Measurements from ENCODE around the gene FOXC1. TPM values are rescaled to one million over a fixed set of nuclear protein-coding genes. Genes with fewer than 3 reads are reported as not detected.

The FOXC1 gene
- total RNA-seq, 4 donors from 2014 or later, result 7.1 to 39.2 (median 27.5) TPM

DNA sequence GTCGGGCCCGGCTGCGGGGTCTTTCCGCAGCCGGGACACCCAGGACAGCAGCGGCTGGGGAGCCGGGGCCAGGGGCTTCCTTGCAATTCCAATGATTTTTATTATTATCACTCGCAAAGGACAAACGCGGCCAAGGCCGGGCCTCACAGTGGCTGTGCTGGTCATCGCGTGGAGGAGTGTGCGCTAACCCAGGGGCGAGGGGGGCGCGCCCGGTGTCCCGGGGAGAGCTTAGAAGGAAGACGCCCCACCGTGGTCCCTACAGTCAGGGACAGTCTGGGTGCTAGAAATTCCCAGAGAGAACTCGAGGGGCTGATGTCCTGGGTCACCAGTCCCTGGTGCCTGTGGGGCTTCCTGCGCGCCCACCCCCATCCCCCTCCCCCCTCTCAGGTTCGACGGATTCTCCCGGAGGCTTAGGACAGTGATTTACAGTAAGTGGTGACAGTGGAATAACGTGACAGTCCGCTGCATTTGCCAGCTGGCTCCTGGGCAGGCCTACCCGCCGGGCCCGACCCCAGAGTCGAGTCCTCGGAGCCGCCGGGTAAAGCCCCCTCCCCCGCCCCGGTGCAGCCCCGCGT is 9.5 kb downstream of the FOXC1 start:
- WGBS, 2 donors, result 40 to 52% methylated on average over 39 to 40 of the region's 40 CpGs
- no peak for TF ChIP-seq POLR2A (IDR thresholded peaks at IDR 0.05)
- TF ChIP-seq CTCF (IDR thresholded peaks at IDR 0.05), result no peak
- no peak overlapping the region for H3K4me3 ChIP-seq (ENCODE audit: low read depth, poor library complexity, severe bottlenecking)
- no peak for DNase-seq (ENCODE audit: low spot score in 2 of 2)
- intact Hi-C loops (cut with DNase I; ENCODE audit: low total_unique reads), result no loop called here

GRCh38 chr6:1619673-1620503 is 10.2 kb downstream of the FOXC1 start:
- TF ChIP-seq CTCF (IDR thresholded peaks at IDR 0.05) (no peak), POLR2A (IDR thresholded peaks at IDR 0.05) (no peak)
- H3K4me3 ChIP-seq (ENCODE audit: low read depth, poor library complexity, severe bottlenecking), result no peak overlapping the region
- no peak for DNase-seq (ENCODE audit: low spot score in 2 of 2)
- 10 to 16% methylated on average over 51 to 74 of the region's 83 CpGs for WGBS, 2 donors
- intact Hi-C loops (cut with DNase I; ENCODE audit: low total_unique reads), result no loop called here

GRCh38 chr6:1620504-1621069 is 10.9 kb downstream of the FOXC1 start:
- intact Hi-C loops (cut with DNase I; ENCODE audit: low total_unique reads), result no loop called here
- DNase-seq (ENCODE audit: low spot score in 2 of 2), result no peak
- 75 to 89% methylated on average over 16 to 46 of the region's 50 CpGs for WGBS, 2 donors
- H3K4me3 ChIP-seq (ENCODE audit: low read depth, poor library complexity, severe bottlenecking), result no peak overlapping the region
- TF ChIP-seq POLR2A (IDR thresholded peaks at IDR 0.05), result no peak
- TF ChIP-seq CTCF (IDR thresholded peaks at IDR 0.05), result no peak

- H3K4me3 ChIP-seq (ENCODE audit: low read depth, poor library complexity, severe bottlenecking), result no peak overlapping the region
- TF ChIP-seq CTCF (IDR thresholded peaks at IDR 0.05) (no peak), POLR2A (IDR thresholded peaks at IDR 0.05) (no peak)
- intact Hi-C loops (cut with DNase I; ENCODE audit: low total_unique reads), result no loop called here
- no peak for DNase-seq (ENCODE audit: low spot score in 2 of 2)
- WGBS, 2 donors, result 95 to 96% methylated on average over 30 of the region's 30 CpGs
Observed at GRCh38 chr6:1621070-1621701, 11.5 kb downstream of the FOXC1 start.

DNA sequence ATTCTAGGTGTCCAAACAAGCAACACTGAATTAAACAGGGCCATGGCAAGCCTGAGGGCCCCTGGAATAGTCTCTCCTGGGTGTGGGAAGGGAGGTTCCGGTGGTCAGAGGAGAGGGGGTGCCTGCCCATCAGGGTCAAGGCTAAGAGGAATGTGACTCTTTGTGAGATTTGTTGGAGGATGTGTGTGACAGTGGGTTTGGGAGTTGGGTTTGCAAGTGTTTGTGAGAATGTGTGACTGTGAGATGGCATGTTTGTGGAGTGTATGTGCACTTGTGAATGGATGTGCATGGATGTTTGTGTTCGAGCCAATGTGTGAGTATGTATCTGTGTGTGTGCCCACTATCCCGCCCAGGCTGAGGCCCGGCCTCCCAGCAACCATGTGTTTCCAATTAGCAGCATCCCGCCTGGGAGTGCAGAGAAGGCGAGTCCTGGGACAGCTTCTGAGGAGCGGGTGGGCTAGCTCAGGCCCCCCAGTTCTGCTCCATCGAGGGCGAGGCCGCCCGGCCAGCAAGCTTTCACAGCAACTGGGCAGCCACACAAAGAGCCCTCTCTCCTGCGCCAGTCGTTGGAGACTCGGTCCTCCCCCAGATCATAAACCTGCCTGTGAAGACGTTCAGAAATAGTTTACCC is 12.6 kb downstream of the FOXC1 start:
- TF ChIP-seq POLR2A (IDR thresholded peaks at IDR 0.05) (no peak), CTCF (IDR thresholded peaks at IDR 0.05) (no peak)
- intact Hi-C loops (cut with DNase I; ENCODE audit: low total_unique reads), result no loop called here
- no peak for DNase-seq (ENCODE audit: low spot score in 2 of 2)
- 81 to 83% methylated on average over 15 of the region's 15 CpGs for WGBS, 2 donors
- H3K4me3 ChIP-seq (ENCODE audit: low read depth, poor library complexity, severe bottlenecking), result no peak overlapping the region
